Measurements from ENCODE around the gene MCM10. TPM values are rescaled to one million over a fixed set of nuclear protein-coding genes. Genes with fewer than 3 reads are reported as not detected.

Gene MCM10
- total RNA-seq, 1 donor from 2014 or later, result 5.0 TPM

DNA sequence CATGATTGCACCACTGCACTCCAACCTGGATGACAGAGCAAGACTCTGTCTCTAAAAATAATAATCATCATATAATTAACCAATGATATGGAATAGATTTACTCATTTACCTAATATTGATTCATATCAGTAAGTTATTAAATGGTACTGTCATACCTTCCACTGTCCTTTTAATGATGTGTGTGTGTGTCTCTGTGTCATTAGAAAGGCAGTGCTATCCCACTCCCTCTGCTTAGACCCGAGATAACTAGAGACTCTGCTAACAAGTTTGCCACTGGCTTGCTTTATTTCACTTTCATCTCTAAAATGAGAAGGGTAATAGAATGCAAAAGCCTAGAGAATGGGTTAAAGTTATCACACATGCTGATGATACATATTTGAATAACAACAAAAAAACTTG is 21.1 kb downstream of the MCM10 start:
- Mint-ChIP-seq H3K4me3 (ENCODE audit: unreplicated experiment) (no peak overlapping the region), H3K9me3 (ENCODE audit: unreplicated experiment) (no peaks in the 10 kb centered on the region), H3K4me1 (ENCODE audit: low read depth, unreplicated experiment) (no peaks in the 10 kb centered on the region), H3K36me3 (ENCODE audit: unreplicated experiment) (peaks cover 4% of the 10 kb centered on the region), H3K27ac (ENCODE audit: unreplicated experiment) (no peak overlapping the region), H3K27me3 (ENCODE audit: unreplicated experiment) (peaks cover 4% of the 10 kb centered on the region)
- TF ChIP-seq, protein P1, sequence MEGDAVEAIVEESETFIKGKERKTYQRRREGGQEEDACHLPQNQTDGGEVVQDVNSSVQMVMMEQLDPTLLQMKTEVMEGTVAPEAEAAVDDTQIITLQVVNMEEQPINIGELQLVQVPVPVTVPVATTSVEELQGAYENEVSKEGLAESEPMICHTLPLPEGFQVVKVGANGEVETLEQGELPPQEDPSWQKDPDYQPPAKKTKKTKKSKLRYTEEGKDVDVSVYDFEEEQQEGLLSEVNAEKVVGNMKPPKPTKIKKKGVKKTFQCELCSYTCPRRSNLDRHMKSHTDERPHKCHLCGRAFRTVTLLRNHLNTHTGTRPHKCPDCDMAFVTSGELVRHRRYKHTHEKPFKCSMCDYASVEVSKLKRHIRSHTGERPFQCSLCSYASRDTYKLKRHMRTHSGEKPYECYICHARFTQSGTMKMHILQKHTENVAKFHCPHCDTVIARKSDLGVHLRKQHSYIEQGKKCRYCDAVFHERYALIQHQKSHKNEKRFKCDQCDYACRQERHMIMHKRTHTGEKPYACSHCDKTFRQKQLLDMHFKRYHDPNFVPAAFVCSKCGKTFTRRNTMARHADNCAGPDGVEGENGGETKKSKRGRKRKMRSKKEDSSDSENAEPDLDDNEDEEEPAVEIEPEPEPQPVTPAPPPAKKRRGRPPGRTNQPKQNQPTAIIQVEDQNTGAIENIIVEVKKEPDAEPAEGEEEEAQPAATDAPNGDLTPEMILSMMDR (IDR thresholded peaks at IDR 0.05; ENCODE audit: partially characterized antibody, unreplicated experiment), result no peak
- DNase-seq, result no peak

DNA sequence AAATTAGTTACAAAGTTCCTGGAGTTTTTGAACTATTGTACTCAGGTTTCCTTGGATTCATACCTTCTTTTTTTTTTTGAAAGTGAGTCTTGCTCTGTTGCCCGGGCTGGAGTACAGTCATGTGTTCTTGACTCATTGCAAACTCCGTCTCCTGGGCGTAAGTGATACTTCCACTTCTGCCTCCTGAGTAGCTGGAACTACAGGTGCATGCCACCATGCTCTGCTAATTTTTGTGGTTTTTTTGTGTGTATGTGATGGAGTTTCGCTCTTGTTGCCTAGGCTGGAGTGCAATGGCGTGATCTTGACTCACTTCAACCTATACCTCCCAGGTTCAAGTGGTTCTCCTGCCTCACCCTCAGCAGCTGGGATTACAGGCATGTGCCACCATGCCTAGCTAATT is 22.3 kb downstream of the MCM10 start:
- TF ChIP-seq, protein P1 (IDR thresholded peaks at IDR 0.05; ENCODE audit: partially characterized antibody, unreplicated experiment), result no peak
- H3K9me3 Mint-ChIP-seq (ENCODE audit: unreplicated experiment), result no peaks in the 10 kb centered on the region
- no peak for DNase-seq
- no peak overlapping the region for H3K4me3 Mint-ChIP-seq (ENCODE audit: unreplicated experiment)
- peaks cover 4% of the 10 kb centered on the region for H3K27me3 Mint-ChIP-seq (ENCODE audit: unreplicated experiment)
- H3K36me3 Mint-ChIP-seq (ENCODE audit: unreplicated experiment), result peaks cover 4% of the 10 kb centered on the region
- H3K27ac Mint-ChIP-seq (ENCODE audit: unreplicated experiment), result no peak overlapping the region
- no peaks in the 10 kb centered on the region for H3K4me1 Mint-ChIP-seq (ENCODE audit: low read depth, unreplicated experiment)

DNA sequence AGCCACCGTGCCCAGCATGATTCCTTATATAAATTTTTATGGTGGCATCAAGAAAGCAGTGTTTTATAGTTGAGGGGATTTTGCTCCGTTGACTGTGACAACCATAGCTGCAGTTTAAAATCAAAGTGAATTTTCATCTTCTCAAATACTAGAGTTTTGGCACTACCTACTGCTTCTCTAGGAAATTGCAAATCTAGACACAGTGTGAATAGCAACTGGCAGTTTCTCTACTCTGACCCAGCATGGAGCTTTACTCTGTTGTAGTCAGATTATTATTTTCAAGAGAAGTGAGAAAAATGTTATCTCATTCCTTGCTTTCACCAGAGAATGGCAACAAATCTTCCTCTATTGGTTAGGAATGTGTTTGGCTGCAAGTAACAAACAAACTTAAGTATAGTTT is 22.9 kb downstream of the MCM10 start:
- Mint-ChIP-seq H3K27ac (ENCODE audit: unreplicated experiment) (no peak overlapping the region), H3K9me3 (ENCODE audit: unreplicated experiment) (no peaks in the 10 kb centered on the region), H3K36me3 (ENCODE audit: unreplicated experiment) (peaks cover 4% of the 10 kb centered on the region), H3K4me1 (ENCODE audit: low read depth, unreplicated experiment) (no peaks in the 10 kb centered on the region), H3K27me3 (ENCODE audit: unreplicated experiment) (peaks cover 4% of the 10 kb centered on the region), H3K4me3 (ENCODE audit: unreplicated experiment) (no peak overlapping the region)
- TF ChIP-seq, protein P1 (IDR thresholded peaks at IDR 0.05; ENCODE audit: partially characterized antibody, unreplicated experiment), result no peak
- no peak for DNase-seq

DNA sequence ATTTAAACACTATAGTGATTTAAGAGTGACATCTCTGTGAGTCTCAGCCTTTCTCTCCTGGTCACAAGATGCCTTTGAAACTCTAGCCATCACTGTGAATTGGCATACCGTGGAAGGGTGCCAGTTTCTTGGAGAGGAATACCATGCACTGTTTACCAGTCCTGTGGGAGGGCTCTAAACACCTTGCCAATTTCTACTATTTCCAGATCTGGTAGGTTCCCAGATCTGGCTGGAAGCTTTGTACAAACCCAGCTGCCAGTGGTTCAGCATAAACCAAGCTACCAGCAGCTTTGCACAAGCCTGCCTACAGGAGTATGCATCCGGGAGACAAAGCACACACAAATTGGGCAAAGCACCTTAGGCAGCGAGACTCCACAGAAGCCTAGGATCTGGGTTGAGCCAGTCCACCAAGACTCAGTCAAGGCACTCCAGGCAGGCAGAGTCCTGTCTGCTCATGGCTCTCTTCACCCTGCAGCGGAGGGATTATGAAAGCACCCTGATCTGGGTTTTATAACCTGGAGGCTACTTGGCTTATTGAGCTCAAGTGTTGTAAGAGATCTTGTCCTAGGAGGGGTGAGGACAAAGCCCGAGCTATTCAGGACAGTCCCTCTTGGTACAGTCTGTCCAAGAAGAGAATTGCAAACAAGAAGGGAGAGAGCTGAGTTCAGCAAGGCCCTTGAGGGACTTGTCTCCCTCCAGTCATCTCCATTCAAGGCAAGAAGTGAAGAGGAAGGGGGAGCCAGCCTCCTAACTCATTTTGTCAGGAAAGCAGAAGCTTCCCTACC is 23.6 kb downstream of the MCM10 start:
- Mint-ChIP-seq H3K4me1 (ENCODE audit: low read depth, unreplicated experiment) (no peaks in the 10 kb centered on the region), H3K36me3 (ENCODE audit: unreplicated experiment) (peaks cover 4% of the 10 kb centered on the region)

DNA sequence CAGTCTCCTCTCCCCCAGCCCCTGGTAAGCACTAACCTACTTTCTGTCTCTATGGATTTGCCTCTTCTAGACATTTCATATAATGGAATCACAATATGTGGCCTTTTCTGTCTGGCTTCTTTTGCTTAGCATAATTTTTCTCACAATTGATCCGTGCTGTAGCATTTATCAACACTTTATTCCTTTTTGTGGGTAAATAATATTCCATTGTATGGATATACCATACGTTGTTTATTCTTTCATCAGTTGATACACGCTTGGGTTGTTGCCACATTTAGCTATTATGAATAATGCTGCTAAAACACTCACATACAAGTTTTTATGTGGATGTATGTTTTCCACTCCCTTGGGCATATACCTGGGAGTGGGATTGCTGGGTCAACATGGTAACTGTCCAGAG is 25.8 kb downstream of the MCM10 start:
- H3K9me3 Mint-ChIP-seq (ENCODE audit: unreplicated experiment), result no peaks in the 10 kb centered on the region
- H3K27ac Mint-ChIP-seq (ENCODE audit: unreplicated experiment), result no peak overlapping the region
- DNase-seq, result no peak
- peaks cover 4% of the 10 kb centered on the region for H3K27me3 Mint-ChIP-seq (ENCODE audit: unreplicated experiment)
- TF ChIP-seq, protein P1 (IDR thresholded peaks at IDR 0.05; ENCODE audit: partially characterized antibody, unreplicated experiment), result no peak
- H3K4me1 Mint-ChIP-seq (ENCODE audit: low read depth, unreplicated experiment), result no peaks in the 10 kb centered on the region
- H3K36me3 Mint-ChIP-seq (ENCODE audit: unreplicated experiment), result peaks cover 4% of the 10 kb centered on the region
- no peak overlapping the region for H3K4me3 Mint-ChIP-seq (ENCODE audit: unreplicated experiment)

More for the DNA sequence above, 23.6 kb downstream of the MCM10 start:
- Mint-ChIP-seq H3K4me3 (ENCODE audit: unreplicated experiment) (no peak overlapping the region), H3K27ac (ENCODE audit: unreplicated experiment) (no peak overlapping the region), H3K9me3 (ENCODE audit: unreplicated experiment) (no peaks in the 10 kb centered on the region), H3K27me3 (ENCODE audit: unreplicated experiment) (peaks cover 4% of the 10 kb centered on the region)
- DNase-seq, result no peak
- TF ChIP-seq, protein P1 (IDR thresholded peaks at IDR 0.05; ENCODE audit: partially characterized antibody, unreplicated experiment), result no peak
